CD4-positive, alpha-beta T cell treated with Interleukin-17A for 1 hour (primary cell): ENCODE measurements around the gene OR51G1.
"Not testable (repeated sequence)": the region's sequence is repeated elsewhere in the genome, so short reads cannot be mapped to it uniquely, and the experiment has no call there.

Source experiments
- DNase-seq: peaks from one replicate; pipeline ENCODE4 v3.0.0-alpha.2; 2020

OR51G1 gene, protein sequence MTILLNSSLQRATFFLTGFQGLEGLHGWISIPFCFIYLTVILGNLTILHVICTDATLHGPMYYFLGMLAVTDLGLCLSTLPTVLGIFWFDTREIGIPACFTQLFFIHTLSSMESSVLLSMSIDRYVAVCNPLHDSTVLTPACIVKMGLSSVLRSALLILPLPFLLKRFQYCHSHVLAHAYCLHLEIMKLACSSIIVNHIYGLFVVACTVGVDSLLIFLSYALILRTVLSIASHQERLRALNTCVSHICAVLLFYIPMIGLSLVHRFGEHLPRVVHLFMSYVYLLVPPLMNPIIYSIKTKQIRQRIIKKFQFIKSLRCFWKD

DNA sequence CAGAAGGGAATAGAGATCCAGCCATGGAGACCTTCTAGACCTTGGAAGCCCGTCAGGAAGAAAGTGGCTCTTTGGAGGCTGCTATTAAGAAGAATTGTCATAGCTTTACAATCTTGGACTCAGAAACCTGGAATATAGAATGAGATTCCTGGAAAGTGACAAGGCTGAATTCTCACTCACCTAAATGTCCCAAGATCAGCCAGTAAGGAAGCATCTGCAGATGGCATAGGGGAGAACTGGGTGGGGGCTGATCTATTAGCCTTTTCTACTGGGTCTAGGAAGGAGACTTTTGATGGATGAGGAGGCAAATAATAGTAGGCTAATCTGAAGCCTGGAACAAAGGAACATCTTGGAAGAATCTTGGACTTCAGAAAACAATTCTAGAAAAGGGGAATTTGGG is at the start of gene OR51G1:
Gene OR51G1, minus strand, starts transcription at position 101 of the 400 bp plus-strand sequence. Its CDS starts 0 bp downstream, at position 101.
- DNase-seq = no peak

DNA sequence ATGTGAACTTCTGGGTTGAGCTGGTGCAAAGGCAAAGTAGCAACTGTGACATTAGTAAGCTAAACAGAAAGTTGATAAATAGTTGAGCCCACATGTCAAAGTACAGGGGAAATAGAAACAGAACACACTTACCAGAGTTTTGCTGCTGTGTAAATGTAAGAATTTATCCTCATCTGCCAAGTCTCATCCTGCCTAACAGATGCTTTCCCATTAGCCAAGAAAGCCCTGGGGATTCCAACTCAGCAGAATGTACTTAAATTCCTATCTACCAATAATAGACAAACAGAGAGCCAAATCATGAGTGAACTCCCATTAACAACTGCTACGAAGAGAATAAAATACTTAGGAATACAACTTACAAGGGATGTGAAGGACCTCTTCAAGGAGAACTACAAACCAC is 38.7 kb upstream of the OR51G1 start:
- no peak for DNase-seq

DNA sequence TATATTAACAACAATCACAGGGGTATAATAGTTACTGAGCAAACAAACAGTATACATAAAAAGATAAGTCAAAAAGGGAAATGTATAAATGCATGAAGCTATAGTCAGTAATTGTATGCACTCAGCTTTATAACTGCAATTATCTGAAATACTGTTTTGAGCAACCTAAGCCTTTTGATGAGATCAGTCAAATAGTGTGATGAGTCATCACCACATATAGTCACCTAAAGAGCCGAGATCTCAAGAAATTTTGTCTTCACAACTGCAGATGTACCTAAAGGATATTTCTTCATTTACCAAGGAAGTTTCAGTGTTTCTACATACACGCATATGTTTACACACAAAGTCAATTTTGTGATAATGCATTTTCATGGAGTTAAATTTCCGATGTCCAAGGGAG is 36.7 kb upstream of the OR51G1 start:
- DNase-seq = no peak

DNA sequence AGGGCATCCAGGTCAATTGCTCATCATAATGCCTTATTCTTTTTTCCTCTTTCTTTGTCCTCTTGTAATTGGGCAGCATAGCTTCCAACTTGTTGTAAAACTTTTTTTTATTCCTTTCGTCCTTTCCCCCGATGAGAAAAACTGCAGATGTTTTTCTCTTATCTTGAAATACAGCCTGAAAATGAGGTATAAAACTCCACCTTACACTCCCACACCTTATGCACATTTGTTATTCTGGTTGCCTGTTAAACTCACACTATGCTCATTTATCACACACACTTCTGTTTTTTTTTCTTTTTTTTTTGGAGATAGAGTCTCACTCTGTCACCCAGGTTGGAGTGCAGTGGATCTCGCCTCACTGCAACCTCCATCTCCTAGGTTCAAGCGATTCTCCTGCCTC is 33.3 kb upstream of the OR51G1 start:
- no peak for DNase-seq

DNA sequence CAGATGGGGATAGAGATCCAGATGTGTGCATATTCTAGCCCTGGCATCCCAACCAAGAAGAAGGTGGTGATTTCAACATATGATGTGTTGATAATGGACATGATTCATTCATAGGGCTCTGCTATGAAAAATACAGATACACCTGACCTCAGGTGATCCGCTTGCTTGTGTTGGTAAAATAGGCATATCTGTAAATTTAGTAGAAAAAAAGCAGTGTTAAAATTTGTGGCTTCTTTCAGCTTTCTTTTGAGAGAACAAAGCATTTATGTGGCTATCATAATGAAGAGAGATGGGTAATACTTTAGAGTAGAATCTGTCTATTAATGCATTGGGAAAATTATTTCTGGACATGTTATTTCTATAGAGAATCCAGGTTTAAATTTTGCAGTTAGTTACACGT is 31.5 kb upstream of the OR51G1 start, which contains the start of gene OR51A2:
Gene OR51A2, minus strand, starts transcription at position 101 of the 400 bp plus-strand sequence. Its CDS starts 0 bp downstream, at position 101.
- DNase-seq = not testable (repeated sequence)

DNA sequence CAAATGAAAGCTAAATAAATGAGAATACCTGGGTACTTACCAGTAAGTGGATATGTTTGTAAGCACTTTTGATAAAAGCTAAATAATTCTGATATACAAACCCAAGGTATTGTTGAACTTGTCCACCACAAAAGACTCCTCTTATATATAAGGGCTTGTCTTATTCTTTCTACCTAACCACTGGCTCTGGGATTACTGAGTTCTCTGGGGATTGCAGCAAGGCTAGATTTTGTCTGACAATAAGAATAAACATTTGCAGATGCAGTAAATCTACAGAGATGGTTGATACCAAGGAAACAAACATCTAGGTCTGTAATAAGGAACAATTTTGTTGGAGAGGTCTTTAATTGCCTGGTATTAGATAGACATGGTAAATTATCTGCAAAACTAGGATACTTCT is 23.4 kb upstream of the OR51G1 start, which contains the start of gene OR51A4:
Gene OR51A4, minus strand, starts transcription at position 101 of the 400 bp plus-strand sequence. CDS start 505 bp downstream, outside the sequence.
- DNase-seq = no peak

DNA sequence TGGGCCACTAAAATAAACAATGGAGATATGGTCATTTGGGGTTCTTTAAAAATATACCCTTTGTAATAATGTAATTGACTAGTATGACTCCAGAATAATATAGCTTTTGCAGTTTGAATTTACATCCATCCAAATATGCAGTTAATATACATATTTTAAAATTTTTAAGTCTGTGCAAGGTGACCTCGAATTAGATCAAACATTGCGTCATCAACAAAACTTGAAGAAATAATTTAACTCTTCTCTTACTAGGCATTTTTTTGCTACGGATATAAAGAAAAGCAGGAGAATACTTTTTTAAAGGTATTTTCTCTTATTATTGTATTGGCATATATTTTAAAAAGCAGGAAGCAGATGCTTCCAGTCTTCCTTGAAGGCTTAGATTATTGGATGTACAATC is 12.6 kb upstream of the OR51G1 start:
- DNase-seq = no peak

DNA sequence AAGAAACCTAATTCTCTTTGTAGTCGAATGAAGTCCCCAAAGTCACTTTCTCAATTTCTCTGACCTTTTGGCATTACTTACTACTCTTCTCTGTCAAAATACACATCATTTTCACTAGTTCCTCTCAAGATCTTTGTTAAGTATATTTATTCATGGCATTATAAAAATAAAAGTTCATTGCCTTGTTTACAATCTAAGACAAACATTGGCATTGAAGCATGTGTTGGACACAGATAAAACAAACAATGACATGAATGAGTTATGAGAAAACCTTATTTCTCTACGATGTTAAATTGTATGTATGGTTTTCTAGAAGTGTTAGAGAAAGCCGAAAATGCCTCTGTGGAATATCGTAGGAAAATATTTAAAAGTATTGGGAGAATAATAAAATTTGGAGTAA is 8.6 kb upstream of the OR51G1 start:
- DNase-seq = no peak

DNA sequence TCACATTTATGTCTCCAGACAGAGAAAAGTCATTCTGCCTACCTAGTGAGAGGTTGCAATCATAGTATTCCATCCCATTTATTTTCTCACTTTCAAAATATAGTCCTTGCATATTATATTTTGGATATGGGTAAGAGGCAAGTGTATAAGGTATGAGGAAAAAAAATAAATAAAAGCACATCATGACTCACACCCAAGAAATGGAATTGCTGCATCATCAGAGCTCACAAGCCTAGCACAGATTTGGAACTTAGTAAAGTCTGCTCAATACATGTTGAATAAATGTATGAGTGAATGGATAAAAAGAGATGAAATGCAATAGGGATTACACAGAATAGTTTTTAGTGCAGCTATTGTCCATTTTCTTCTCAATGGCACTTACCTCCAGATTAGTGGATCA is 2.5 kb upstream of the OR51G1 start:
- no peak for DNase-seq

DNA sequence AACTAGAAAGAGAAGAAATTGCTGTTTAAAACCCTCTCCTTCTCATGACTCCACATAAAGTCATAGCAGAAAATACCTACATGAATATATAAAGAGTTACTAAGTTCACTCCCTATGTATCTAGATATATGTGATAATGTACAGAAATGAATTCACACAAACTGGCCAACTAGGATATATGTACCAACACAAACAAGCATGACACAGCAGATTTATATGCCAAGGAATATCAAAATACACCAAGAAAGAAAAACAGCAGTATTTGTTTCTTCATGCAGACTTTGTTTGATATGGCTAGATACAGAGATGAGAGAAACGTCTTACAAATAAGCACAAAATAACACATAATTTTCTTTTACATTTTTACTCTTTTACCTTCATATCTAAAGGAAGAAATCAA is 1.8 kb downstream of the OR51G1 start:
- DNase-seq = no peak

DNA sequence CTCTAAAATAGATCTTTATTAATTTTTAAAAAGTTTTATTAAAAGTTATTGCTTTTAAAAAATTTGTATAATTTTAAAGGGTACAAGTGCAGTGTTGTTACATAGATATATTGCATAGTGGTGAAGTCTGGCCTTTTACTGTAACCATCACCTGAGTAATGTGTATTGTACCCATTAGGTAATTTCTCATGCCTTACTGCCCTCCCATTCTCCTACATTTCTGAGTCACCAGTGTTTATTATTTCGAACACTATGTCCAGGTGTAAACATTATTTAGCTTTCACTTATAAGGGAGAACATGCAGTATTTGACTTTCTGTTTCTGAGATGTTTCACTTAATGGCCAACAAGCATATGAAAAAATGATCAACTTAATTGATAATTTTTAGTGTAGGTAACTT is 2.3 kb downstream of the OR51G1 start:
- DNase-seq = no peak

DNA sequence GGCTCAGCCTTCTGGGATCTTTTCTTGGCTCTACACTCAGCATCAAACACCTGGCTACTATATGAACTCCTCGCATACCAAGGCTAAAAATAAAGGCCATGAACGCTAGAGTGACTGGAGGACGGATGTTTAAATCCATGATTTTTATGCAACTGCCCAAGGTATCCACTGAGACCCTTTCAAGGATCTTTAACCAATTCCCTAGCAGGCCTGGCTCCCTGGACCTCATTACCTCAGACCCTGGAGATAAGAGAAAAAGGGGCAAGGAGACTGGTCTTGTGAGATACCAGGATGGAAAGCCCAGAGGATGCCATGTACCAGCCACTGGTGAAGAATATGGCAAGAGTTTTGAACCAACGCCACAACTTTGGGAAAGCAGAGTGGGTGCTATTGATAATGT is 4.9 kb downstream of the OR51G1 start, which contains the start of gene OR51G2:
Gene OR51G2, minus strand, starts transcription at position 101 of the 400 bp plus-strand sequence. CDS start 3,687 bp downstream, outside the sequence.
- no peak for DNase-seq

DNA sequence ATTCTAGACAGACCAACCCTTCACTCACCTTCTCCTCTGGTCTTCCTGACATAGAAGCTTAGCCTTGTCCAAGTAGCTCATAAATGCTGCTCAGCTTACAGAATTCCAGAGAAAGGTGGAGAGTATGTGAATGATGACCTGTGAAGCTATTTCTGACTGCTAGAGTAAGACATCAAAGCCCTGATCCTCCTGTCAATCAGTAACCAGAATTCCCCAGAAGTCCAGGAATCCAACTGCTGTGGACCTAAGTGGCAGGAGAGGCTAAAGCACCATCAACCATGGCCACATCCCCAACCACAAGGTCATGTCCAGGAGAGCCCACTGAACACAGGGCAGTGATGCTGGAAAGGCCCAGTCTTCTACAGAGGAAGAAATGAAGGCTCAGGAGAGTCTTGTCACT is 7.6 kb downstream of the OR51G1 start:
- DNase-seq = no peak

DNA sequence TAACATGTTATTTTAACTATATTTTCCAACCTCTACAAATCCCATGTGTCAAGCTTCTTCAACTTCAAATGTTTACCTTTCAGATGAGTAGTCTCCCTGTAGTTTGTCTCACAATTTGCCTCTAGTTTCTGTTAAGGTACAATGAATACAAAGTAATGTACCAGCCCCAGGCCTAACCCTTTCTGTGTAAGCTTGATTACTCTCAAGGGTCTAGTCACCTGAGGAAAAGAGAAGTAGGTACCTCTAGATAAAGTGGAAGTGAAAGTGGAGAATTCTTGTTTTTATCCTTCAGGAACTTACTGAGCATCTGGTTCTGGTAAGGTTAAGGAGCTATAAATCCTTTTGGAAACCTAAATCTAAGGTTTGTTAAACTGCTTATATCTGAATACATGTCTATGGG is 20.7 kb downstream of the OR51G1 start, which contains the start of gene OR51A7:
Gene OR51A7, plus strand, starts transcription at position 300 of the 400 bp plus-strand sequence. CDS start 3,587 bp downstream, outside the sequence.
- no peak for DNase-seq

DNA sequence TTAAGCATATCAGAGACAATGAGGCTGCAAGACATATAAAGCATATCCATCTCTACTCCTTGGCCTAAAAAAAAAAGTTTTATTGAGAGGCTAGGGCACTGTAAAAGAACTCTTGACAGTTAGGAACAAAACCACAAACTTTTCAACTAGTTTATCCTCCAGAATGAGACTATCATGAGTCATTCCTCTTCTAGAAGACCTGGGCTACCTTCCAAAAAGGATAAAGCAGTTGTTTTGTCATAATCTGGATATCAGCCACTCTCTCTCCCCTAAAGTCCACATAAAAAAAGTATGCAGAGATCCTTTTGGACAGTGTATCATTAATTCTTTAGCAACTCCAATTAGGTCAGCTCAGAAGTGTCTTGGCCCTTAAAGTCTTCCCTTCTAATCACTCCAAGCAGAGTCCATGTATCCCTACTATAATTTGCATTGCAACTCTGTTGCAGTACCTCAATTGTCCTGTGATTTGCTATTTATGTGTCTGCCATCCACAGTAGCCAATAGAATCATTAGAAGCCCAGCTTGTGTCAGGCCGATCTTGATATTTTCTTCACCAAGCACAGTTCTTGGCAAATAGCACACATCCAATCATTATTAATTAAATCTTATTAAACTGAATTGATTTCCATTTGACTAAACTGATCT is 32.0 kb downstream of the OR51G1 start:
- no peak for DNase-seq

DNA sequence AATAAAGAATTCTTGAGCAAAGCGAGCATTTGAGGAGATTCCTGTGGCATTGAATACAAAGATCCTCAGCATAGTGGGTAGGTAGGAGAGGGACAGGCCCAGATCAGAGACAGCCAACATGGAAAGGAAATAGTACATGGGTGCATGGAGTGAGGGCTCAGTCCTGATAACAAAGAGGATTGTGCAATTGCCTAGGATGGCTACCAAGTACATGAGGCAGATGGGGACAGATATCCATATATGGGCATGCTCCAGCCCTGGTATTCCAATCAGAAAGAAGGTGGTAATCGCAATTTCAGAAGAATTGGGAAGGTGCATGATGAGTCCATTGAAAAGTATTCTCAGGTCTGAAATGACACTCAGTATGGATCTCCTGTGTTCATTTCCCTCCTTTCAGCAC is 33.9 kb downstream of the OR51G1 start:
- DNase-seq = no peak

DNA sequence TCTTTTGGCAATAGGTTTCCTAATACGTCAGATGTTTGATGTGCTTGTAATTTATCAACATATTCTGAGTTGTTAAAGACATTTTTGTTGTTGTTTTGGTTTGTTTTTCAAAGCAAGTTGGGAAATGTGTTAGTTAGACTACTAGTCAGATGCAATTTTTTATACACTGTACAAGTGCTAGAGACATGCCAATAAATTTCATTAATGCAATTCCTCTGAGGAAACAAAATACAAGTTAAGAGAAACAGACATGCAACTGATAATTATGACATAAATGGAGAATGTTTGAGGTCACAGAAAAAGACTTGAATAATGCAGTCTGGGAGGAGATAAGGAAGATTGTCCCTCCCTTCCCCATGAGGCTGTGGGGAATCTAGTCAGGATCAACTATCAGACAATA is 36.5 kb downstream of the OR51G1 start:
- DNase-seq = no peak

DNA sequence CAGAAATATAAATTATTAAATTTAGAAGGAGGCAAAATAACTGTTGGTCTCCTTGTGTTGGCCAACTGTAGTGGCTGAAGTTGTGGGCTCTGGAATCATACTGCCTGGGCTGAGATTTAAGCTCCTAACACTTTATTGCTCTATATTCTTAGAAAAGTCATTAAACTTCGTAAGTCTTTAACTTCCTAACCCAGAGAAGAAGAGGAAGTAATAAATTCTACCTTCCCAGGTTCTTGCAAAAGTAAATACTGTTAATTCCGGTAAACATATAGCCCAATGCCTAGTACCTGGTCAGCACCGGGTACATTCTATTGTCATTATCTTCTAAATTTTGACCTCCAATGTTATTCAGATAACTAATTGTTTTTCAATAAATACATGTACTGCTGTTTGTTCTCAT is 38.0 kb downstream of the OR51G1 start:
- DNase-seq = no peak

DNA sequence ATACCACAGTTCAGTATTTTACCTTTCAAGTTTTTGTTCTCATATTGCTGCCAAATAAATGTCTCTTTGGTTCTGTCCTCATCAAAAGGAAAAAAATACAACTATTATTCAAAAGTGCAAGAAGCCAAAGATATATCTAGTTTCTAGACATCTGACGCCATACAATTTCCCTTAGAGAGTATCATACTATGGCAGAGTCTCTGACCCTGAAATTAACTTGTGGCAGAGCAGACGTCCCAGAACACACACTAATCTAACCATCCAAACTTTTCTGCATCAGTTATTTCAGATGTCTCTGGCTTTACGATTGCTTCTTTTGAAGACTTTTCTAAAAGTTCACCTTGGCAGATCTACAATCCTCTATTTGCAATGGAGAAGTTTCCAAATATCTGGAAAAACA is 39.8 kb downstream of the OR51G1 start:
- DNase-seq = no peak

DNA sequence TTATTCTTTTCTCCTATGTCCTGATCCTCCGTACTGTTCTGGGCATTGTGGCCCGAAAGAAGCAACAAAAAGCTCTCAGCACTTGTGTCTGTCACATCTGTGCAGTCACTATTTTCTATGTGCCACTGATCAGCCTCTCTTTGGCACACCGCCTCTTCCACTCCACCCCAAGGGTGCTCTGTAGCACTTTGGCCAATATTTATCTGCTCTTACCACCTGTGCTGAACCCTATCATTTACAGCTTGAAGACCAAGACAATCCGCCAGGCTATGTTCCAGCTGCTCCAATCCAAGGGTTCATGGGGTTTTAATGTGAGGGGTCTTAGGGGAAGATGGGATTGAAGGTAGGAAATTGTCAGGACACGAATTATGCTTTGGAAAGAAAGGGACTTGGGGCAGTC is 41.6 kb downstream of the OR51G1 start:
- no peak for DNase-seq

DNA sequence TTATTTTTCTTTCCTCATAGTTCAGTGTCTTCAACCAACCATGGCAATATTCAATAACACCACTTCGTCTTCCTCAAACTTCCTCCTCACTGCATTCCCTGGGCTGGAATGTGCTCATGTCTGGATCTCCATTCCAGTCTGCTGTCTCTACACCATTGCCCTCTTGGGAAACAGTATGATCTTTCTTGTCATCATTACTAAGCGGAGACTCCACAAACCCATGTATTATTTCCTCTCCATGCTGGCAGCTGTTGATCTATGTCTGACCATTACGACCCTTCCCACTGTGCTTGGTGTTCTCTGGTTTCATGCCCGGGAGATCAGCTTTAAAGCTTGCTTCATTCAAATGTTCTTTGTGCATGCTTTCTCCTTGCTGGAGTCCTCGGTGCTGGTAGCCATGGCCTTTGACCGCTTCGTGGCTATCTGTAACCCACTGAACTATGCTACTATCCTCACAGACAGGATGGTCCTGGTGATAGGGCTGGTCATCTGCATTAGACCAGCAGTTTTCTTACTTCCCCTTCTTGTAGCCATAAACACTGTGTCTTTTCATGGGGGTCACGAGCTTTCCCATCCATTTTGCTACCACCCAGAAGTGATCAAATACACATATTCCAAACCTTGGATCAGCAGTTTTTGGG is 42.2 kb downstream of the OR51G1 start, which contains the start of gene OR51T1:
Gene OR51T1, plus strand, starts transcription at position 41 of the 641 bp plus-strand sequence. Its CDS starts 0 bp downstream, at position 41.
- DNase-seq = no peak

DNA sequence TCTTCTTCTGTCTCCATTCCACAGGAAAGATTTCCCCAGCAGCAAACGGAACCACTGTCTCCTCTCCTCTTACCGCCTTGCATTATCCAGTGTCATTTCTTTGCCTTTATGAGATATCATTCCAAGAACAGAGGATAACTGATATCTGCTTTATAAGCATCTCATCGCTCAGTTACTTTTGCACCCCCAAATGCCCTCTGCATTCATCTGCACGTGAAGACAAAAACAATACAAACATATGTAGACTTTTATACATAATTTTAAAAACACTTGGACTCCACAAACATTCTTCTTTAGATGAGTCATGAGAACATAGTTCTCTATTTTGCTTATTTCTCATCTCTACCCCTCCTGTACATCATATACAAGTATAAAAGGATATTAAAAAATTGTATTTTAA is 43.0 kb downstream of the OR51G1 start:
- DNase-seq = no peak
